GM21526 (cell line): Measurements from ENCODE around the gene ROBO2.

Experiments
- ATAC-seq: cut with Tn5 transposase; IDR thresholded peaks from one replicate; pipeline ENCODE4 v1.9.1; 2021; ENCODE audit warnings: moderate library complexity; ENCODE audit not compliant: unreplicated experiment, low FRiP score

The ROBO2 gene

GRCh38 chr3:77186319-77186718 is 146.4 kb downstream of the ROBO2 start:
- ATAC-seq, result no peak

GRCh38 chr3:77186728-77187127 is 146.8 kb downstream of the ROBO2 start:
- no peak for ATAC-seq

GRCh38 chr3:77188210-77188609 is 148.3 kb downstream of the ROBO2 start:
- ATAC-seq, result no peak

- ATAC-seq, result no peak
Measured at GRCh38 chr3:77189258-77189657, 149.4 kb downstream of the ROBO2 start.

GRCh38 chr3:77189684-77190083 is 149.8 kb downstream of the ROBO2 start:
- ATAC-seq, result no peak

GRCh38 chr3:77190374-77190773 is 150.5 kb downstream of the ROBO2 start:
- no peak for ATAC-seq

GRCh38 chr3:77191014-77191413 is 151.1 kb downstream of the ROBO2 start:
- ATAC-seq, result no peak

- no peak for ATAC-seq
Measured at GRCh38 chr3:77191640-77192039, 151.7 kb downstream of the ROBO2 start.

- no peak for ATAC-seq
Measured at GRCh38 chr3:77195766-77196545, 156.1 kb downstream of the ROBO2 start.

- no peak for ATAC-seq
Measured at GRCh38 chr3:77197408-77197807, 157.5 kb downstream of the ROBO2 start.

GRCh38 chr3:77203851-77204250 is 164.0 kb downstream of the ROBO2 start:
- no peak for ATAC-seq

- ATAC-seq, result no peak
Measured at GRCh38 chr3:77204788-77205187, 164.9 kb downstream of the ROBO2 start.

- no peak for ATAC-seq
Measured at GRCh38 chr3:77207753-77208152, 167.9 kb downstream of the ROBO2 start.

- ATAC-seq, result no peak
Measured at GRCh38 chr3:77222701-77223100, 182.8 kb downstream of the ROBO2 start.

GRCh38 chr3:77227567-77227966 is 187.7 kb downstream of the ROBO2 start:
- no peak for ATAC-seq

- ATAC-seq, result no peak
Measured at GRCh38 chr3:77232557-77232956, 192.7 kb downstream of the ROBO2 start.

GRCh38 chr3:77234004-77234403 is 194.1 kb downstream of the ROBO2 start:
- no peak for ATAC-seq

GRCh38 chr3:77236118-77236517 is 196.2 kb downstream of the ROBO2 start:
- no peak for ATAC-seq

GRCh38 chr3:77240072-77240650 is 200.3 kb downstream of the ROBO2 start:
- no peak for ATAC-seq

- no peak for ATAC-seq
Measured at GRCh38 chr3:77242371-77242770, 202.5 kb downstream of the ROBO2 start.

- ATAC-seq, result no peak
Measured at GRCh38 chr3:77244981-77245380, 205.1 kb downstream of the ROBO2 start.

GRCh38 chr3:77247061-77247460 is 207.2 kb downstream of the ROBO2 start:
- ATAC-seq, result no peak
